ENCODE data around the gene YDJC. TPM values are rescaled to one million over a fixed set of nuclear protein-coding genes. Genes with fewer than 3 reads are reported as not detected.
A peak's percentile ranks its signal among the peaks of the same experiment; 100 is the strongest.

YDJC gene
- total RNA-seq, 3 donors from 2014 or later (not counting 1 experiment from before 2014, with no cell fraction given) = 20.5 to 24.4 (median 21.6) TPM

GRCh38 chr22:21657360-21658032 is 27.7 kb upstream of the YDJC start:
- no peaks in the 10 kb centered on the region for H3K27me3 Mint-ChIP-seq (ENCODE audit: low read depth in 2 of 2)
- intact Hi-C loops (cut with micrococcal nuclease) = no loop called here
- H3K27ac Mint-ChIP-seq = peak overlapping the region; percentile 72 to 75
- WGBS (ENCODE audit: insufficient coverage) = under 1% methylated on average over 79 of the region's 79 CpGs
- peak overlapping the region; percentile 28 for H3K27ac ChIP-seq (ENCODE audit: low read length)
- peaks cover 10 to 14% of the 10 kb centered on the region in 2 donors for H3K4me1 Mint-ChIP-seq
- H3K27me3 ChIP-seq (ENCODE audit: control insufficient read depth, insufficient read depth, low read length) = no peaks in the 10 kb centered on the region
- peak overlapping the region; percentile 89 for H3K4me3 Mint-ChIP-seq
- no peaks in the 10 kb centered on the region for H3K9me3 ChIP-seq (ENCODE audit: control insufficient read depth, insufficient read depth, low read length)
- peak overlapping the region; percentile 70 for H3K4me3 ChIP-seq (ENCODE audit: low read length)
- peak; percentile 75 to 87 for DNase-seq
- no peaks in the 10 kb centered on the region for H3K36me3 ChIP-seq (ENCODE audit: control insufficient read depth, insufficient read depth, low read length)
- H3K4me1 ChIP-seq (ENCODE audit: control insufficient read depth, insufficient read depth, low read length) = peaks cover 21% of the 10 kb centered on the region
- H3K36me3 Mint-ChIP-seq = no peaks in the 10 kb centered on the region
- no peaks in the 10 kb centered on the region for H3K9me3 Mint-ChIP-seq
- TF ChIP-seq CTCF (IDR thresholded peaks at IDR 0.05) = peak; percentile 40
- peak; percentile 94 to 96 (median 96) for ATAC-seq

- intact Hi-C loops (cut with micrococcal nuclease) = no loop called here
- 68% methylated on average over 17 of the region's 17 CpGs for WGBS (ENCODE audit: insufficient coverage)
Measured at GRCh38 chr22:21657020-21657359, 27.2 kb upstream of the YDJC start.

GRCh38 chr22:21652547-21653545 is 23.0 kb upstream of the YDJC start:
- Mint-ChIP-seq H3K9me3 (no peaks in the 10 kb centered on the region), H3K27me3 (ENCODE audit: low read depth in 2 of 2) (no peaks in the 10 kb centered on the region), H3K4me3 (peak overlapping the region; percentile 89), H3K4me1 (peaks cover 25 to 32% of the 10 kb centered on the region in 2 donors), H3K27ac (peak overlapping the region in 1 of 2 donors; percentile 87), H3K36me3 (no peaks in the 10 kb centered on the region)
- Histone ChIP-seq H3K4me3 (ENCODE audit: low read length) (peak overlapping the region; percentile 33), H3K36me3 (ENCODE audit: control insufficient read depth, insufficient read depth, low read length) (peaks cover 3% of the 10 kb centered on the region), H3K27ac (ENCODE audit: low read length) (no peak overlapping the region), H3K4me1 (ENCODE audit: control insufficient read depth, insufficient read depth, low read length) (peaks cover 31% of the 10 kb centered on the region), H3K9me3 (ENCODE audit: control insufficient read depth, insufficient read depth, low read length) (no peaks in the 10 kb centered on the region), H3K27me3 (ENCODE audit: control insufficient read depth, insufficient read depth, low read length) (no peaks in the 10 kb centered on the region)
- DNase-seq = no peak
- 43% methylated on average over 39 of the region's 40 CpGs for WGBS (ENCODE audit: insufficient coverage)
- intact Hi-C loops (cut with micrococcal nuclease) = no loop called here
- no peak for ATAC-seq
- no peak for TF ChIP-seq CTCF (IDR thresholded peaks at IDR 0.05)

More at GRCh38 chr22:21657020-21657359, 27.2 kb upstream of the YDJC start:
- no peaks in the 10 kb centered on the region for H3K27me3 Mint-ChIP-seq (ENCODE audit: low read depth in 2 of 2)
- no peak for TF ChIP-seq CTCF (IDR thresholded peaks at IDR 0.05)
- H3K9me3 ChIP-seq (ENCODE audit: control insufficient read depth, insufficient read depth, low read length) = no peaks in the 10 kb centered on the region
- peaks cover 13 to 19% of the 10 kb centered on the region in 2 donors for H3K4me1 Mint-ChIP-seq
- no peaks in the 10 kb centered on the region for H3K36me3 Mint-ChIP-seq
- no peaks in the 10 kb centered on the region for H3K9me3 Mint-ChIP-seq
- DNase-seq (peak in 1 of 2 donors; percentile 16), ATAC-seq (no peak)
- H3K27ac ChIP-seq (ENCODE audit: low read length) = no peak overlapping the region
- peak overlapping the region; percentile 72 to 75 for H3K27ac Mint-ChIP-seq
- H3K4me3 Mint-ChIP-seq = peak overlapping the region; percentile 89
- H3K36me3 ChIP-seq (ENCODE audit: control insufficient read depth, insufficient read depth, low read length) = no peaks in the 10 kb centered on the region
- peak overlapping the region; percentile 17 for H3K4me3 ChIP-seq (ENCODE audit: low read length)
- no peaks in the 10 kb centered on the region for H3K27me3 ChIP-seq (ENCODE audit: control insufficient read depth, insufficient read depth, low read length)
- H3K4me1 ChIP-seq (ENCODE audit: control insufficient read depth, insufficient read depth, low read length) = peaks cover 26% of the 10 kb centered on the region

Measured in natural killer cell (primary cell).